Measurements from ENCODE around the gene NAALADL1. TPM values are rescaled to one million over a fixed set of nuclear protein-coding genes. Genes with fewer than 3 reads are reported as not detected.

Gene NAALADL1
- total RNA-seq, 4 donors from 2014 or later, result 18.6 to 38.9 (median 29.1) TPM

GRCh38 chr11:65065851-65066250, 7.5 kb upstream of the NAALADL1 start:
- no peaks in the 10 kb centered on the region for H3K36me3 ChIP-seq
- no peak overlapping the region for H3K4me3 ChIP-seq
- H3K27me3 ChIP-seq, result no peaks in the 10 kb centered on the region
- WGBS, 2 donors, result 78 to 83% methylated on average over 7 of the region's 7 CpGs
- peaks cover 0 to 3% (median 0%) of the 10 kb centered on the region in 4 donors for H3K9me3 ChIP-seq
- DNase-seq (ENCODE audit: low spot score in 2 of 2), result no peak
- TF ChIP-seq CTCF (IDR thresholded peaks at IDR 0.05), result no peak
- no peak for TF ChIP-seq EP300 (IDR thresholded peaks at IDR 0.05)
- no peak for TF ChIP-seq POLR2A (IDR thresholded peaks at IDR 0.05)
- H3K27ac ChIP-seq, result no peak overlapping the region
- H3K4me1 ChIP-seq, result no peaks in the 10 kb centered on the region

GRCh38 chr11:65064847-65065240, 6.5 kb upstream of the NAALADL1 start:
- no peaks in the 10 kb centered on the region for H3K36me3 ChIP-seq
- no peaks in the 10 kb centered on the region for H3K4me1 ChIP-seq
- no peaks in the 10 kb centered on the region for H3K27me3 ChIP-seq
- 81 to 90% methylated on average over 4 of the region's 4 CpGs for WGBS, 2 donors
- H3K27ac ChIP-seq, result no peak overlapping the region
- no peak for DNase-seq (ENCODE audit: low spot score in 2 of 2)
- peaks cover 0 to 3% (median 0%) of the 10 kb centered on the region in 4 donors for H3K9me3 ChIP-seq
- H3K4me3 ChIP-seq, result no peak overlapping the region
- TF ChIP-seq CTCF (IDR thresholded peaks at IDR 0.05) (no peak), EP300 (IDR thresholded peaks at IDR 0.05) (no peak), POLR2A (IDR thresholded peaks at IDR 0.05) (no peak)

- Histone ChIP-seq H3K4me3 (no peak overlapping the region), H3K36me3 (no peaks in the 10 kb centered on the region), H3K9me3 (peaks cover 0 to 3% (median 0%) of the 10 kb centered on the region in 4 donors), H3K27ac (no peak overlapping the region), H3K27me3 (no peaks in the 10 kb centered on the region), H3K4me1 (no peaks in the 10 kb centered on the region)
- 74 to 85% methylated on average over 3 of the region's 3 CpGs for WGBS, 2 donors
- no peak for DNase-seq (ENCODE audit: low spot score in 2 of 2)
- TF ChIP-seq EP300 (IDR thresholded peaks at IDR 0.05) (no peak), CTCF (IDR thresholded peaks at IDR 0.05) (no peak), POLR2A (IDR thresholded peaks at IDR 0.05) (no peak)
Observed at GRCh38 chr11:65063532-65063931, 5.2 kb upstream of the NAALADL1 start.

GRCh38 chr11:65060913-65061408, 2.6 kb upstream of the NAALADL1 start:
- peaks cover 0 to 3% (median 0%) of the 10 kb centered on the region in 4 donors for H3K9me3 ChIP-seq
- H3K27me3 ChIP-seq, result no peaks in the 10 kb centered on the region
- no peak overlapping the region for H3K4me3 ChIP-seq
- no peak for DNase-seq (ENCODE audit: low spot score in 2 of 2)
- H3K36me3 ChIP-seq, result no peaks in the 10 kb centered on the region
- no peaks in the 10 kb centered on the region for H3K4me1 ChIP-seq
- TF ChIP-seq EP300 (IDR thresholded peaks at IDR 0.05), result no peak
- TF ChIP-seq POLR2A (IDR thresholded peaks at IDR 0.05), result no peak
- TF ChIP-seq CTCF (IDR thresholded peaks at IDR 0.05), result no peak
- WGBS, 2 donors, result 56 to 60% methylated on average over 9 of the region's 9 CpGs
- H3K27ac ChIP-seq, result no peak overlapping the region

GRCh38 chr11:65059959-65060824, 1.8 kb upstream of the NAALADL1 start:
- H3K27me3 ChIP-seq, result no peaks in the 10 kb centered on the region
- DNase-seq (ENCODE audit: low spot score in 2 of 2), result no peak
- H3K27ac ChIP-seq, result no peak overlapping the region
- 56 to 71% methylated on average over 10 of the region's 10 CpGs for WGBS, 2 donors
- no peaks in the 10 kb centered on the region for H3K36me3 ChIP-seq
- no peaks in the 10 kb centered on the region for H3K4me1 ChIP-seq
- H3K9me3 ChIP-seq, result peaks cover 0 to 3% (median 0%) of the 10 kb centered on the region in 4 donors
- TF ChIP-seq CTCF (IDR thresholded peaks at IDR 0.05), result no peak
- TF ChIP-seq POLR2A (IDR thresholded peaks at IDR 0.05), result no peak
- no peak for TF ChIP-seq EP300 (IDR thresholded peaks at IDR 0.05)
- no peak overlapping the region for H3K4me3 ChIP-seq
